ENCODE results near the gene EPHA6.

EPHA6 gene

DNA sequence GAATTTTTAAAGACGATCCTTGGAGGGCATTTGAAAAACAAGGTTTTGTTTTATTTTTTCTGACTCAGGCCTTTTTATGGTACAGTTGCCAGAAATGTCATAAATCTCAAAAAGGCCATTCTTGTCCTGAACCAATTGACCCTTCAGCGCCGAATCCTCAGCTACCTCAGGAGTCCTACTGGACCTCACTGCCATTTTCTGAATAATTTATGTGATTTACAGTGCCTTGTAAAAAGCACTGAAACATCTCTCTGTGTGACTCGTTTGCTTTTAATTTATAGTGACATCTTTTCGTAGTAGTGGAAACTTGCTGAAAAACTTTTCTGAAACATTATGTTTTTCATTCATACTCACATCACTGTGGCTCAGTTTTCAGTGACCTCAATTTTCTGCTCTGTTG, 878.0 kb downstream of the EPHA6 start:
- no peak overlapping the region for H3K27ac ChIP-seq
- POLR2A ChIA-PET (ENCODE audit: low non-redundant PET): no interaction called here
- TF ChIP-seq, protein P1, sequence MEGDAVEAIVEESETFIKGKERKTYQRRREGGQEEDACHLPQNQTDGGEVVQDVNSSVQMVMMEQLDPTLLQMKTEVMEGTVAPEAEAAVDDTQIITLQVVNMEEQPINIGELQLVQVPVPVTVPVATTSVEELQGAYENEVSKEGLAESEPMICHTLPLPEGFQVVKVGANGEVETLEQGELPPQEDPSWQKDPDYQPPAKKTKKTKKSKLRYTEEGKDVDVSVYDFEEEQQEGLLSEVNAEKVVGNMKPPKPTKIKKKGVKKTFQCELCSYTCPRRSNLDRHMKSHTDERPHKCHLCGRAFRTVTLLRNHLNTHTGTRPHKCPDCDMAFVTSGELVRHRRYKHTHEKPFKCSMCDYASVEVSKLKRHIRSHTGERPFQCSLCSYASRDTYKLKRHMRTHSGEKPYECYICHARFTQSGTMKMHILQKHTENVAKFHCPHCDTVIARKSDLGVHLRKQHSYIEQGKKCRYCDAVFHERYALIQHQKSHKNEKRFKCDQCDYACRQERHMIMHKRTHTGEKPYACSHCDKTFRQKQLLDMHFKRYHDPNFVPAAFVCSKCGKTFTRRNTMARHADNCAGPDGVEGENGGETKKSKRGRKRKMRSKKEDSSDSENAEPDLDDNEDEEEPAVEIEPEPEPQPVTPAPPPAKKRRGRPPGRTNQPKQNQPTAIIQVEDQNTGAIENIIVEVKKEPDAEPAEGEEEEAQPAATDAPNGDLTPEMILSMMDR (conservative IDR thresholded peaks at IDR 0.05; ENCODE audit: low read depth): no peak
- no peak for DNase-seq (ENCODE audit: low spot score)
- CTCF ChIA-PET: no interaction called here

DNA sequence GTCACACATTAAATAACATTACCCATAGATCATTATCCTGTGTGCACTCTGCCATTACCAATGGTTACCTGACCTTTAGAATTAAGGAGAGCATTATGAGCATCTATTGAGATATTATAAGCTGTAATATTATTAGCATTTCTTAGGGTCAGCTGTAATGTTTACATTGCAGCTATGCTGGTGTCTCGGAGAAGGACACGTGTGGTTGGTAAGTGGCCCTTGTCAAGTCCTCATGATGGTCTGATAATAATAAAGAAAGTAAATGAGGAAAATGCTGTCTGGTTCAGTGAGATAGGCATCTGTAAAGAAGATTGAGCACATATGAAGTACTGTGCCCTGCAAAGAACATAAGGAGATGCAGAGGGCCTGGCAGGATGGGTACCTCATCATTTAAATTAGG, 878.4 kb downstream of the EPHA6 start:
- ChIA-PET CTCF (no interaction called here), POLR2A (ENCODE audit: low non-redundant PET) (no interaction called here)
- DNase-seq (ENCODE audit: low spot score): no peak
- no peak overlapping the region for H3K27ac ChIP-seq
- TF ChIP-seq, protein P1 (conservative IDR thresholded peaks at IDR 0.05; ENCODE audit: low read depth): no peak

DNA sequence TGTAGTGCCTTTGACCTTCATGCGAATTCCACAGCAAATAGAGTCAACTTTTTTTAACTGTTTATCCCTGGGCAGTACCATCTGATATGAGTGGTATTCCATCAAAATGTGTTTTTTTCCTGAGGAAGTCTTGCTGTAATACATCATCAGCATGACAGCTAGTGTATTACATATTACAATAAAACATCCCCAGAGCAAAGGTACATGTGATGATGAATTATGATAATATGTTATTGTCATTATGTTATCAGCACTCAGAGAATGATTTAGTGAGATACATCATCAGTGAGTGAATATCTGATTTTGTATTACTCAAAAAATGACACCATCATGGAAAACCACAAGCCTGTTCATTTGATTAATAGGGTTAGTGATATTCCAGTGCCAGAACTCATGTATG, 880.5 kb downstream of the EPHA6 start:
- no peak overlapping the region for H3K27ac ChIP-seq
- POLR2A ChIA-PET (ENCODE audit: low non-redundant PET): no interaction called here
- CTCF ChIA-PET: no interaction called here
- TF ChIP-seq, protein P1 (conservative IDR thresholded peaks at IDR 0.05; ENCODE audit: low read depth): no peak
- DNase-seq (ENCODE audit: low spot score): peak; percentile 1

DNA sequence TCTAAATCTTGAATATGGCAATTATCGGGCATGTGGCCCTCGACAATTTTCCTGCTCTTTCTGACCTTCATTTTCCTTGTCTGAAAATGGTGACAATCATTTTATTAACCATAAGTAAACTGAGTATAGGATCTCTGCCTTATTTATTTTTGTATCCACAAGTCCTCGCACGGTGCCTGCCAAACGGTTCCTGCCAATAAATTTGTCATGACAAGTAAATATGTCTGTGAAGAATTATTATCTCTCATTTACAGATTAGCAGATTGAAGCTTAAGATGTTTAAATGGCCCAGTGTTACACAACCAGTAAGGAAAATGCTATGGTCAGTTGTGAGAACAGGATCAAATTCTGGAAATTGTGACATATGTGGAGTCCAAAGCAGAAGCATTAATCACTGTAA, 884.3 kb downstream of the EPHA6 start:
- CTCF ChIA-PET: no interaction called here
- POLR2A ChIA-PET (ENCODE audit: low non-redundant PET): no interaction called here
- no peak overlapping the region for H3K27ac ChIP-seq
- TF ChIP-seq, protein P1 (conservative IDR thresholded peaks at IDR 0.05; ENCODE audit: low read depth): no peak
- no peak for DNase-seq (ENCODE audit: low spot score)

DNA sequence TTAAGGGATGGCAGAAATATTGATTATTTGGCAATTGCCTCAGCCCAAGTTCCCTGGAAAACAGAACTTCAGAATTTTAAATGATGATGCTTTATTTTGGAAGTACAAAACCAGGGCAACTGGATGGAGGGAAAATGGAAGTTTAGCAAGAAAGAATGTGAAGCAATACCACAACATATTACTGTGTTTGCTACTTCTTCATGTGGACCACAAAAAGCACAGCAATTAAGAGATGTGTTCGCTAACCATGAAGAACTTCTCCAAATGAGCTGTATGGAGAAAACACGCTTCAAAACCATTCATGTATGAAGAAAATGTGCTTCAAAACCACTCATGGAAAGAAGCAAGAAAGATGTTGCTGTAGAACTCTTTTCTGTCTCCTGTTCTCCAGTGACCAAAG, 885.5 kb downstream of the EPHA6 start:
- POLR2A ChIA-PET (ENCODE audit: low non-redundant PET): no interaction called here
- TF ChIP-seq, protein P1 (conservative IDR thresholded peaks at IDR 0.05; ENCODE audit: low read depth): no peak
- no peak for DNase-seq (ENCODE audit: low spot score)
- CTCF ChIA-PET: interaction anchor here (1.0 kb wide), 1 partner anchor 65 kb away, joined by 3 read pairs; the partner anchor contains the start of gene ARL6
- H3K27ac ChIP-seq: no peak overlapping the region

DNA sequence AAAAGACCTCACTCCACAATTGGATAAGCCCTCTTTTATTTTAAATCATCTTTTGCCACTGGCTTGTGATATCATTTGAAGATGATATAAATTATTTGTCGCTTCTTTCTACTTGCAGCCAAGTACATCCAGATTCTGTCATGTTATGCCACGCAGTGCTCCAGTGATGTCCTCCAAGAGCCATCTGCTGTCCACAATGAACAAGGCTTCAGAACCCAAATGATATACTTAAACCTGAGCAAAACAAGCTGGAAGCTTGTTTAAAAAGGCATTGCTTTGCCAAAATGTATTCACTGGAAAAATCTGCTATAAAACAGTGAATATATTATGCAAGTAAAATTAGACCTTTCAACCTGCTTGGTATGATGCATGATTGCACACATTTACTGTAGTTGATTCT, 891.4 kb downstream of the EPHA6 start:
- ChIA-PET CTCF (no interaction called here), POLR2A (ENCODE audit: low non-redundant PET) (no interaction called here)
- DNase-seq (ENCODE audit: low spot score): no peak
- no peak overlapping the region for H3K27ac ChIP-seq
- TF ChIP-seq, protein P1 (conservative IDR thresholded peaks at IDR 0.05; ENCODE audit: low read depth): no peak

DNA sequence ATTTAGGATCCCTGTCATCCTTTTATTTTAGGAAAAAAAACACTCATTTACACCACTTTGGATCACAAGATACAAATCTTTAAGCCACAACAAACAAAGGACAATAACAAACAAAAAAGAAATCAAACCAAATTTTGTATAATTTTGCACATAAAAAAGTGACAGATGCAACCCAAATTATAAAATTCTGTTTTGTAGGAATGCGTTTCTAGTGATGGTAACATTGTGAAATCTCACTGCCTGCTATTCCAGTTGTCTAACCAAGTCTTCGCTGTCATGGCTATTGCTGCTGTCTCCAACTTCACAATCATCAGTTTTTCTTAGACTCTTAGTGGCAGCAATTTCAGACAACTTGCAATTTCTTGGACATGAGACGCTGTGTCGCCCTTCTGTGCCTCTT, 891.8 kb downstream of the EPHA6 start:
- no peak for DNase-seq (ENCODE audit: low spot score)
- TF ChIP-seq, protein P1 (conservative IDR thresholded peaks at IDR 0.05; ENCODE audit: low read depth): no peak
- ChIA-PET POLR2A (ENCODE audit: low non-redundant PET) (no interaction called here), CTCF (no interaction called here)
- no peak overlapping the region for H3K27ac ChIP-seq

Measured in RWPE1 (cell line).